GM19397 (cell line): ENCODE data around the gene BIRC2.
"Not testable (repeated sequence)": the region's sequence is repeated elsewhere in the genome, so short reads cannot be mapped to it uniquely, and the experiment has no call there.

Experiments
- ATAC-seq: cut with Tn5 transposase; IDR thresholded peaks from one replicate; pipeline ENCODE4 v1.9.1; 2021; ENCODE audit warnings: mild to moderate bottlenecking, moderate library complexity; ENCODE audit not compliant: unreplicated experiment

The BIRC2 gene

DNA sequence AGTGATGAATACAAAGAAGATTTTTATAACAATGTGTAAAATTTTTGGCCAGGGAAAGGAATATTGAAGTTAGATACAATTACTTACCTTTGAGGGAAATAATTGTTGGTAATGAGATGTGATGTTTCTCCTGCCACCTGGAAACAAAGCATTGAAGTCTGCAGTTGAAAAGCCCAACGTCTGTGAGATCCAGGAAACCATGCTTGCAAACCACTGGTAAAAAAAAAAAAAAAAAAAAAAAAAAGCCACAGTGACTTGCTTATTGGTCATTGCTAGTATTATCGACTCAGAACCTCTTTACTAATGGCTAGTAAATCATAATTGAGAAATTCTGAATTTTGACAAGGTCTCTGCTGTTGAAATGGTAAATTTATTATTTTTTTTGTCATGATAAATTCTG is 24.5 kb upstream of the BIRC2 start:
- no peak for ATAC-seq

DNA sequence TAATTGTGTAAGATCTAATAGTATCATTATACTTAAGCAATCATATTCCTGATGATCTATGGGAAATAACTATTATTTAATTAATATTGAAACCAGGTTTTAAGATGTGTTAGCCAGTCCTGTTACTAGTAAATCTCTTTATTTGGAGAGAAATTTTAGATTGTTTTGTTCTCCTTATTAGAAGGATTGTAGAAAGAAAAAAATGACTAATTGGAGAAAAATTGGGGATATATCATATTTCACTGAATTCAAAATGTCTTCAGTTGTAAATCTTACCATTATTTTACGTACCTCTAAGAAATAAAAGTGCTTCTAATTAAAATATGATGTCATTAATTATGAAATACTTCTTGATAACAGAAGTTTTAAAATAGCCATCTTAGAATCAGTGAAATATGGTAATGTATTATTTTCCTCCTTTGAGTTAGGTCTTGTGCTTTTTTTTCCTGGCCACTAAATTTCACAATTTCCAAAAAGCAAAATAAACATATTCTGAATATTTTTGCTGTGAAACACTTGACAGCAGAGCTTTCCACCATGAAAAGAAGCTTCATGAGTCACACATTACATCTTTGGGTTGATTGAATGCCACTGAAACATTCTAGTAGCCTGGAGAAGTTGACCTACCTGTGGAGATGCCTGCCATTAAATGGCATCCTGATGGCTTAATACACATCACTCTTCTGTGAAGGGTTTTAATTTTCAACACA is 23.3 kb upstream of the BIRC2 start:
- ATAC-seq = no peak

DNA sequence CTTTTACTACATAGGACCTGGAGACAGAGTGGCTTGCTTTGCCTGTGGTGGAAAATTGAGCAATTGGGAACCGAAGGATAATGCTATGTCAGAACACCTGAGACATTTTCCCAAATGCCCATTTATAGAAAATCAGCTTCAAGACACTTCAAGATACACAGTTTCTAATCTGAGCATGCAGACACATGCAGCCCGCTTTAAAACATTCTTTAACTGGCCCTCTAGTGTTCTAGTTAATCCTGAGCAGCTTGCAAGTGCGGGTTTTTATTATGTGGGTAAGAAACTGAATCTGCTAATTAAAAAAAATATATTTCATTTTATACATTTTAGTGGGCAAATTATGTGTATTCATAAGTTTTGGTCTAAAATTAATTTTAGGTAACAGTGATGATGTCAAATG is 21.9 kb upstream of the BIRC2 start:
- ATAC-seq = no peak

DNA sequence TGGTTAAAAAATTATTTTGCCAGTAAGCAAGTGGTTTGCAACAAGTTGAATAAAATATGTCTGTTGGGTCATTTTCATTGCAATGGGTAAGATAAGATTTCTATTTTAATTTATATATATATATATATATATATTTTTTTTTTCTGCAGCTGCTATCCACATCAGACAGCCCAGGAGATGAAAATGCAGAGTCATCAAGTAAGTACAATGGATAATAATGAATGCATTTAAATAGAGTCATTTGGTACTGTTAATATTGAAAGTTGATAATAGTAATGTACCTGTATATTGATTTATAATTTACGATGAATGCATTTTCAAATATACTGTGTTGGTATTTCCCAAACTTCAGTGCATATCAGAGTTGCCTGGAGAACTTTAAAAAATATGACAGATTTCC is 18.3 kb upstream of the BIRC2 start:
- no peak for ATAC-seq

DNA sequence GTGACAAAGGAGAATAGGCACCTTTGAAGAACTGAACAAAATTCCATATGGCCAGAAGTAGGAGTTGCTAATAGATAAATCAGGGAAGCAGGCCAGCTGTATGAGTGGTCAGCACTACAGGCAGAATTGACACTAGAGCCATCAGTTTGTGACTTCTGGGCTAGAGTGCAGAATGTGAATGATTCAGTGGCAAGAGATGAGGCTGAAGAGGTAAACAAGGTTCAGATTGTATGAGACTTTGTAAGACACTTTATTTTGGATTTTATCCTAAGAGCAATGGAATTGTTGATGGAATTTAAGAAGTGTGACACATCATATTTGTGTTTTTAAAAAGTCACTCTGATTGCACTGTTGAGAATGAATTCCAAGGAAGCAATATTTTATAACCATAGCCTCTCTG is 16.8 kb upstream of the BIRC2 start:
- ATAC-seq = no peak

- ATAC-seq = no peak
Observed at GRCh38 chr11:102331341-102331740, 15.7 kb upstream of the BIRC2 start.

GRCh38 chr11:102332611-102332994 is 14.4 kb upstream of the BIRC2 start:
- no peak for ATAC-seq

DNA sequence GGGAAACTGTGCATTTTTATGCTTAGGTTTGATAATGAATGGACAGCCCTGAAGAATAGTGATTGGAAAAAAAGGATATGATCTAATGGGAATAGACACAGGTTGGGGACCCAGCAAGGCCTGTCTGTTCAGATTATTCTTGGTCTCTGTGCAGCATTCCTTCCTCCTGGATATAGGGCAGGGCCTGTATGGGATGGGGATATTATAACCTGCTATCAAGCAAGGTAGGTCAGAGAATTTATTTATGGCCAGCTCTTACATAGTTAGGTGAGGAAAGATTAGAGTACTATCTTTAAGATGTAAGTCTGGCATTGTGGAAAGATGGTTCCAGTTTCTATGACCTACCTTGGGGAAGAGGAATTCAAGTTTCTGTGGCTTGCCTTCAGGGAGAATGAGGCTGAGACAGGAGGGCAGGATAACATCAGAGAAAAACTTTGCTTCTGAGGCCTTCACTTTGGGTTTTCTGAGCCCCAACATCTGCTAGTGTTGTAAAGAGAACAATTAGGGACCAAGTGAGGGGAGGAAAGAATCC is 8.5 kb upstream of the BIRC2 start:
- ATAC-seq = no peak

DNA sequence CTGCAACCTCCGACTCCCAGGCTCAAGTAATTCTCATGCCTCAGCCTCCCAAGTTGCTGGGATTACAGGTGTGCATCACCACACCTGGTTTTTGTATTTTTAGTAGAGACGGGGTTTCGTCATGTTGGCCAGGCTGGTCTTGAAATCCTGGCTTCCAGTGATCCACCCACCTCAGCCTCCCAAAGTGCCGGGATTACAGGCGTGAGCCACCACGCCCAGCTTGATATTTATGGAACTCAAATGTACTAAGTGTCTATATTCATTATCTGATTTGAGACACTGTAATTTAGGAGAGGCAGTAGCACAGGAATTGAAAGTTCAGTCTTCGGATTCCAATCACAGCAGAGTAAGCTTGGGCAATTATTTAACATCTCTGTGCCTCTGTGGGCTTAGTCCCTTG is 5.7 kb upstream of the BIRC2 start:
- ATAC-seq = not testable (repeated sequence)

DNA sequence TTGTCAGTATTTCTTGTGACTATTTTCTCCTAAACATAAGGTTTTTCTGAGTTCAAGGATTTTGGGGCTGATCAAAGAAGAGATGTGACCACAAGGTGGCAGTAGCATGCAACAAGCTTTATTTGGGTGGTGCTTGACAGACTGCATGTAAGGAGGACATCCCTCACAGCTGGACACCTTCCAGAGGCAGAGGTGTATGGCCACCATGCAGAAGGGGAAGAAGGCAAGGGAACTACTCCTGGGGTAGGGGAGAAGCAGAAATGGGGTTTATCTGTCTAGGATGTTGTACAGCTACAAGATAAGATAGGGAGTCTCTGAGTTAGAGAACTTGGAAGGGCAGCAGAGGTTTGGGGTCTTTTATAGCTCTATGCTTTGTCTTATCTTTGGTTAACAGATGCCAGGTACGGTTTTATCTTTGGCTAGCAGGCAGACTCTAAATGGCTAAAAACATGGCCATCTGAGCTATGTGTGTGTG is 5.1 kb upstream of the BIRC2 start:
- ATAC-seq = peak; percentile 42

GRCh38 chr11:102343809-102344208 is 3.2 kb upstream of the BIRC2 start:
- ATAC-seq = no peak

DNA sequence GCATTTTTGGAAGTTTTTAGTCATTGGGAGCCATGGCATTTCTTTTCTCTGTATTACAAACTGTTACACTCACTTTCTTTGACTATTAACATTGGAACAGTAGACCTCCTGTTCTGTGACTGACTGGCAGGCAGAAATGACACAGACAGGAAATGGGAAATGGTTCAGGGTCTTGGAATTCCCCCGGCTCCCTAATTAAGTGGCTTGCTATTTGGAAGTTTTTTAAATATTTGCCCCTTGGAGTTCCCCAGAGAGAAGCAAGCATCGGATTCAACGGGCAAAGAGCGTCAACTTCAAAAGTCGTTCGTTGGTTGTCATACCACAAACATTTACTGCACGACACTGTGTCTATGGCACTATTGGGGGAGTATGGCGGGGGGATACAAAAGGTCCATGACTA is 1.1 kb upstream of the BIRC2 start:
- no peak for ATAC-seq

DNA sequence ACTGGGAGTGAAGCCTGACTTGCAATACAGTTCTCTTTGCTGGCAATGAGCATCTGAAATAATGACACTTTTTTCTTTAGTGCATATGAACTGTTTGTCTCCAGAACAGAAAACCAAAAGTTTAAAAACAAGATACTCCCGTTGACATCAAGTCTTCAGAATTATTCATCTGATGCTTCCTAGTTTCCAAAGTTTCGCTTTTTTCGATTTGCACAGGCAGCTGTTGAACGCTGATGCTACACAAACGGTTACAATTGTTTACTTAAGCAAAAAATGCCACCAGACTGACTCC is 612 bp upstream of the BIRC2 start:
- no peak for ATAC-seq

- ATAC-seq = peak; percentile 12
Observed at GRCh38 chr11:102347462-102348370, 702 bp downstream of the BIRC2 start.

DNA sequence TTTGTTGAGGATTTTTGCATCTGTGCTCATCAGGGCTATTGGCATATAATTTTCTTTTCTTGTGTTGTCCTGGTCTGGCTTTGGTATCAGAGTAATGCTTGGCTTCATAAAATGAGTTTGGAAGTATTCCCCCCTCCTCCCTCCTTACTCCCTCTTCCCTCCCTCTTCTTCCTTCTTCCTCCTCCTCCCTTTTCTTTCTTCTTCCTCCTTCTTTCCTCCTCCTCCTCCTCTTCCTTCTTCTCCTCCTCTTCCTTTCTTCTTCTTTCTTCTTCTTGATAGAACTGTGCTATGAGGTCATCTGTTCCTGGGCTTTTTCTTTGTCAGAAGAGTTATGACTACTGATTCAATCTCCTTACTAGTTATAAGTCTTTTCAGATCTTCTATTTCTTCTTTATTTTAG is 10.1 kb downstream of the BIRC2 start:
- ATAC-seq = no peak

DNA sequence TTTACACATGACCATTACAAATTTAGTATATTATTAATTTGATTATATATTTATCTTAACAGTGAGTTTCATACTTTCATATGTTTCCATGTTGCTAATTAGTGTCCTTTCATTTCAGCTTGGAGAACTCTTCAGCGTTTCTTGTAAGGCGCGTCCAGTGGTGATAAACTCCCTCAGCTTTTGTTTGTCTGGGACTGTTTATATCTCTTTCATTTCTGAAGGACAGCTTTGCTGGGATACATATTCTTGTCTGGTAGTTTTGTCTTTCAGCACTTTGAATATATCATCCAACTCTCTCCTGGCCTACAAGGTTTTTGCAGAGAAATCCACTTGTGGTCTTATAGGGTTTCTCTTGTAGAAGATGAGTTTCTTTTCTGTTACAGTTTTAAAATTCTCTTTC is 12.4 kb downstream of the BIRC2 start:
- ATAC-seq = no peak

DNA sequence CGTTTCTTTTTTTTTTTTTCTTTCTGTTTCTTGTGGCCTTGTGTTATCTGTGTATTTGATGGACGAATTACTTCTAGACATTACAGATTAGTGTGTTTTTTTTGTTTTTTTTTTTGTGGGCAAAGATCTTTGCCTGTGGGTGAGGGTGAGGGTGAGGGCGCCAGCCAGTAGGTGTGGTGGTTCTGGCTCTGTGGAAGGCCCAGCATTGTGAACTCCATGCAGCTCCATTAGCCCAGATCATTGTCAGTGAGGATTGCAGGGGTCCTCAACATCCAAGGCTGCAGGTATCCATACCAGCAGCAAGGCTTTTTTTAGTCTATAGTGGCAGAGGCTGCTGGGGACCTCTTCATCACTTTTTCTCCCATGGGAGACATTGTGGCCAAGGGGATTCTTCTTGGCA is 13.7 kb downstream of the BIRC2 start:
- no peak for ATAC-seq

- peak; percentile 91 for ATAC-seq
Observed at GRCh38 chr11:102361086-102362031, 14.3 kb downstream of the BIRC2 start.

DNA sequence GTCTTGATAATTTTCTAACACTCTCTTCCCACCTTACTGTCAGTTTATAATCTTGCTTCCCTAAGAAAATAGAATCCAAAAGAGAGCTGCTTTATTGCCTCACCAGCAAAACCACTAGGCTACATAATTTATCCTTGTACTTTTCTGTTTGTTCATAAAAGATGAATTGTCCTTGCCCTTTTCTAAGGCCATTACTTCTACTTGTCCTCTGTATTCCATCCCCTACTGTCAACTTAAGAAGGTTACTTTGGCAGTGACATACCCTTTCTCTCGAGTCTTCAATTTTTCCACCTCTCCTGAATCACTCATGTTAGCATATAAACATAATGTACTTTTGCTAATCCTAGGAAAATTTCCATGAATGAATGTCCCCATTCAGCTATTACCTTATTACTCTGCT is 18.0 kb downstream of the BIRC2 start:
- no peak for ATAC-seq

GRCh38 chr11:102367364-102367763 is 20.4 kb downstream of the BIRC2 start:
- no peak for ATAC-seq

- peak; percentile 99 for ATAC-seq
Observed at GRCh38 chr11:102368472-102368871, 21.5 kb downstream of the BIRC2 start.
